ENCODE measurements around the gene NAPA.

- no peak for TF ChIP-seq EZH2 (IDR thresholded peaks at IDR 0.05; ENCODE audit: borderline replicate concordance, control insufficient read depth, low read depth, low read length)
- no peak for TF ChIP-seq RAD21 (IDR thresholded peaks at IDR 0.05; ENCODE audit: insufficient read depth, low read depth, low read length)
- TF ChIP-seq CTCF (IDR thresholded peaks at IDR 0.05 in 2 of 3, conservative IDR thresholded peaks at IDR 0.05 in 1 of 3; ENCODE audit: control insufficient read depth in 2 of 3, extremely low read depth in 1 of 3, insufficient read depth in 1 of 3, low read depth in 3 of 3, low read length in 3 of 3), result no peak
- no peak for TF ChIP-seq ZBTB33 (IDR thresholded peaks at IDR 0.05)
- no peak for TF ChIP-seq FOS (IDR thresholded peaks at IDR 0.05; ENCODE audit: borderline replicate concordance, extremely low read depth, insufficient read length)
- no peak for TF ChIP-seq USF2 (IDR thresholded peaks at IDR 0.05; ENCODE audit: borderline replicate concordance, low read depth, low read length)
- no peak for TF ChIP-seq BCL11A (IDR thresholded peaks at IDR 0.05; ENCODE audit: low read depth, low read length)
- 0 out of 2 replicates have a peak, but pooled peaks have one; percentile 32 for TF ChIP-seq NBN (IDR thresholded peaks at IDR 0.05)
- TF ChIP-seq MYB (IDR thresholded peaks at IDR 0.05; ENCODE audit: borderline replicate concordance, low read depth, low read length), result no peak
- TF ChIP-seq CHD2 (IDR thresholded peaks at IDR 0.05; ENCODE audit: borderline replicate concordance, low read depth, low read length), result no peak
- no peak for TF ChIP-seq POLR2A (IDR thresholded peaks at IDR 0.05; ENCODE audit: low read depth, low read length)
- TF ChIP-seq REST (IDR thresholded peaks at IDR 0.05; ENCODE audit: low read depth, low read length), result no peak
- TF ChIP-seq EED (IDR thresholded peaks at IDR 0.05; ENCODE audit: low read depth), result no peak
- no peak for TF ChIP-seq ZNF274 (IDR thresholded peaks at IDR 0.05; ENCODE audit: insufficient read depth, insufficient read length)
Observed at GRCh38 chr19:47512948-47513319, 1.9 kb downstream of the NAPA start.

Data from GM12878 (cell line).